Stimulated activated CD4-positive, alpha-beta T cell treated with anti-CD3 and anti-CD28 coated beads, Interleukin-1b, Interleukin-23, amount 100 ng/mL, for 24 hours (primary cell): ENCODE data around the gene RGL3.
A peak's percentile ranks its signal among the peaks of the same experiment; 100 is the strongest.
"Not testable (repeated sequence)": the region's sequence is repeated elsewhere in the genome, so short reads cannot be mapped to it uniquely, and the experiment has no call there.

Source experiments
- DNase-seq, 4 experiments: peaks; one replicate each; pipeline ENCODE4 v3.0.0-alpha.2; 2020; ENCODE audit warnings: low read depth in 4 of 4, low spot score in 1 of 4

The RGL3 gene

DNA sequence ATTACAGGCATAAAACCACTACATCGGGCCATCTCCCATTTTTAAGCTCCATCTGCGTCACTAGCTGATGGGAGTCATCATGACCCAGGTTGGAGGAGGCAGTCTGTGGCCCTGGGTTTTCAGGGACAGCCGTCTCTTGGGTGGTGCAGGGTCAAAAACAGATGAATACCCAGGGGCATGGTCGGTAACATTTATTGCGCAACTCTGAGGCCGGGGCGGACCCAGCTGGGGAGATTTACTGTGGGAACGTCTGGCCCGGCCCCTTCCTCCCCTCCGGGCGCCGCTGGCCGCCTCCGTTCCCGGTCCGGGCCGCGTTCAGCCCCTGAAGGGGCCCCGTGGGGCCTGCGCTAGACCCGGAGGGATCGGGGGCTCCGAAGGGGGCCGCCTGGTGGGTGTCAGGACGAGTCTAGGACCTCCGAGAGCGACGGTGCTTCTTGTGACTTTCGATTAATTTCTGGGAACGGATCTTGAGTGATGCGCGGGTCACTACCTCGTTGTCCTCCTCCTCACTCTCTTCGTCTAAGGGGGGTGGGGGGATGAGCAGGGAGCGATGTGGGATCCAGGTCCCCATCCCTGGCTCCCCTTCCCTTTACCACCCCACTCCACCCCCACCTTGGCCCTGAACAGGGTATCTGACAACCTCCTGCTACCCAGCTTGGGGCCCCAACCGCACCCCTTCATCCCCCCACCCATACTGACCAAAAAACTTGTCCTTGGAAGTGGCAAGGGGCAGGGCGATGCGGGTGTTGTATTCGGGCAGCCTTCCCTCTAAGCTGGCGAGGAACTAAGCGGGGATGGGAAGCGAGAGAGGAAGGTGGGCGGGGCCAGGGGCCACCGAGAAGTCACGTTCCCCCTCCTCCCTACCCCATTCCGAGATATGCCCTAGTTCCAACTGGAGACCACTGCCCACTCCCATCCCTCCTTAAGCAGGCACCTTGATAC lies 1.6 kb upstream of the RGL3 start:
- DNase-seq, result no peak

DNA sequence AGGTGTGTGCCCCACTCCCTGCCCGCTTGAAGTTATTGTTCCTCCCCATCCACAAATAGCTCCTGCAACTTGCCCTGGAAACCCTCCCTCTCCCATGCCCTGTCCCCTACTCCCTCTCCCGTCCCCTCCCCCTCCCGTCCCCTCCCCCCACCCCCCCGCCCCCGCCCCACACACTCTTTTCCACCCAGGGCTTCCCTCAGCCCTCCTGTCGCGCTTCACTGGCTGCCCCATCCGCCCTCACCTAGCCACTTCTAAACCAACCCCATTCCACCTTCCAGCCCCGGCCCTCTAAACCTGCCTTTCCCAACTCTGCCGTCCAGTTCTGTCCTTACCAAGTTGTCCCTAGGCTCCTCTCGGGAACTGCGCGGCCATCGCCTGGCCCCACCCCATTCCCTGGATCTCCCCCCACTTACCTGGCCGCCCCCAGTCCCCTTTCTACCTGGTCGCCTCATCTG lies 993 bp downstream of the RGL3 start:
- DNase-seq, result no peak

DNA sequence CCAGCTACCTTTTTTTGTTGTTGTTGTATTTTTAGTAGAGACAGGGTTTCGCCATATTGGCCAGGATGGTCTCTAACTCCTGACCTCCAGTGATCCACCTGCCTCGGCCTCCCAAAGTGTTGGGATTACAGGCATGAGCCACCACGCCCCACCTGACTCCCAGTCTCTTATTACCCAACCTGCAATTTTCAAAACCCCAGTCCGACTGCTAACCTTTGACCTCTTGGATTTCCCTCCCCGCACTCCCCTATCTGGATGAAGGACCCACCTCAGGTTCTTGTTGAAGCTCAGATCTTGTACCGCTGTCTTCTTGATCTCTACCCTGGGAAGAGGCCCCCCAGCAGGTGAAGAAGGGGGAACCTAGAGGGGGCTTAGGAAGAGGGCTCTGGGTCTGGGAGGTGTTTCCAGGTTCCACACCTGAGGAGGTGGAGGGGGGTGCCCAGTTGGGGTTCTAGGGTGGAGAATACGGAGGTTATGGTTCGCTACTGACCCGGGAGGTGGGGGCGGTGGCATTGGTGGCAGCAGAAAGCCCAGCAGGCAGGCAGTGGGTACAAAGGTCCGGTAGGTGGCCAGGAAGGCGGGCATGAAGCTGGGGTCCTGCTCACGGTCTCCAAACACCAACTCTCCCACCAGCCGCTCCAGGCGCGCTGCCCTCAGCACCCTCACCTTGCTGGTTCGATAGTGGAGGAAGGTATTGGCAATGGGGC lies 2.6 kb downstream of the RGL3 start:
- DNase-seq, result no peak

DNA sequence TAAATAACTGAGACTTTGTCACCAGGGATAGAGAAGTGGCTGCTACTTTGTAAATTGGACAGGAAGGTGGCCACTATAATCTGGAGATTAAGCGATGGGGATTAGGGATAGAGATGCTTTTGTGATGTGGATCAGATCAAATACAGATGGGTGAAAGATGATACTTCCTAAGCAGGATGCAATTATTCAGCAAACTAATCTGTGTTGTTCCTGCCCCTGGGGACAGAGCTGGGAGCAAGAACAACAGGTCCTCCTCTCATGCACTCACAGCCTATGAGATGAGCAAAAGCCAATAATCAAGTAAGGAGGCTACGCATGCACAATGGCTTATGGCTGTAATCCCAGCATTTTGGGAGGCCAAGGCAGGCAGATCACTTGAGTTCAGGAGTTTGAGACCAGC lies 4.6 kb downstream of the RGL3 start:
- no peak for DNase-seq

DNA sequence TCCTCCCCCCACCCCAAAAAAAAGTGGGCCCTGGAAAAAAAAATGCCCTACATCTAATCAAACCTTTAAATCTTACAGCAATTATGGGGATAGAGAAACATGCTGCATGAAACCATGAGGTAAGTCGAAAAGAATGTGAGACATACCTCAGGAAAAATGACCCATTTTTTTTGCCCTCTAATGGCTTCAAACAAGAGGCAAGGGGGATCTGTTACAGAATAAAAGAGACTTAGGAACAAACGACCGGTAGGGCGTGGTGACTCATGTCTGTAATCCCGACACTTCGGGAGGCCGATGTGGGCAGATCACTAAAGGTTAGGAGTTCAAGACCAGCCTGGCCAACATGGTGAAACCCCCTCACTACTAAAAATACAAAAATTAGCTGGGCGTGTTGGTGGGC lies 8.4 kb downstream of the RGL3 start:
- no peak for DNase-seq

DNA sequence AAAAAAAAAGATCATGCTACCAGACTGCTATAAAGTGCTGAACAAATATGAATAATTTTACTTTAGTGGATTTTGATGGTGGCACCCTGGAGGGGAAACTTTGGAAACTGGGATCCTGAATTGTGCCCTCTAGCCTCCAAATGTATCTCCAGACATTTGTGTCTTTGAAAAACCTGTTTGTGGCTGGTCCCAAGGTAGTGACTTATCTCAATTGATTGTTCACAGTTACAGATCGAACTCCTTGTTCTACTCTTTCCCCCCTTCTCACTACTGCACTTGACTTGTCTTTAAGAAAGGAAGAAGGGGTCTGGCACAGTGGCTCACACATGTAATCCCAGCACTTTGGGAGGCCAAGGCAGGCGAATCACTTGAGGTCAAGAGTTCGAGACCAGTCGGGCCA lies 10.5 kb downstream of the RGL3 start:
- no peak for DNase-seq

DNA sequence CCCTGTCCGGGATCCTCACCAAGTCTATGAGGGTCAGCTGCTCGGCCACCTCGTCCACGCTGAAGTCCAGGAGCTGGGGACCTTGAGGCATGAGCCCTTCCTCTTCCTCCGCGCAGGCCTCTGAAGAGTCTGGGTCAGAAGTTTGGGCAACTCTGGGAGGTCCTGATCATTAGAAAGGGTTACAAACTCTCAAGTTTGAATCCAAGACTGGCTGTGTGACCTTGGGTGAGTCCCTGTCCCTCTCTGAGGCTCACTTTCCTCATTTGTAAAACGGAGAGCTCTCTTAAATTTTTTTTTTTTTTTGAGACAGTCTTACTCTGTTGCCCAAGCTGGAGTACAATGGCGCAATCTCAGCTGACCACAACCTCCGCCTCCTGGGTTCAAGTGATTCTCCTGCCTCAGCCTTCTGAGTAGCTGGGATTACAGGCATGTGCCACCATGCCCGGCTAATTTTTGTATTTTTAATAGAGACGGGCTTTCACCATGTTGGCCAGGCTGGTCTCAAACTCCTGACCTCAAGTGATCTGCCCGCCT lies 12.3 kb downstream of the RGL3 start:
- not testable (repeated sequence) for DNase-seq

DNA sequence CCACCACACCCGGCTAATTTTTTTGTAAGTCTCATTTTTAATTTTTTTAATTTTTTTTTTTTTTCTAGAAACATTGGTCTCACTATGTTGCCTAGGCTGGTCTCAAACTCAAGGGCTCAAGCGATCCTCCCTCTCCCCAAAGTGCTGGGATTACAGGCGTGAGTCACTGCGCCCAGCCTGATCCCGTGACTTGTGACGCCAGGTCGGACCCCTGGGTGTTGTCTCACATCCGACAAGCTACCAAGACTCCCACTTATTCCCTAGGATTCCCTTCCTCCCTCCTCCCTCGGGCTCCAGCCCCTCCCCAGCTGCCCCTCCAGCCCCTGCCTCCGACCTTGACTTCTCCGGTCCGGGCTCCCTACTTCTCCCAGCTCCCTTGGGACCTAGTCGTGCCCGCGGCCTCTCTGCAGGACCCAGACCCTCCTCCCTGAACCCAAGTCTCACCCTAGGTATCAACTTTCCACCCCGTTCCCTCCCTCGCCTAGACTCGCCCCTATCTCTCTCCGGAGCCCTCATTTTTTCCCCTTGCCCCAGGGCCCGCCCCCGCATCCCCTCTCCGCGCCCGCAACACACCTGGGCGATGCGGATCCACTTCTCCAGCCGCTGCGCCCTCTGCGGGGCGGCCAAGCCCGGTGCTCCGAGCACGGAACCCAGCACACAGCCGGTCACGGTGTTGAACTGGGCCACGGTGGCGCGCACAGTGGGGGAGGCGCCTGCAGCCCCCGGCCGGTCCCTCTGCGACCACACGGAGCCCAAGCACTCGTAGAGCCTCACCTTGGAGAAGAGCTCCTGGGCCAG lies 13.1 kb downstream of the RGL3 start:
- DNase-seq, result peak in 1 of 4 experiments; percentile 43

DNA sequence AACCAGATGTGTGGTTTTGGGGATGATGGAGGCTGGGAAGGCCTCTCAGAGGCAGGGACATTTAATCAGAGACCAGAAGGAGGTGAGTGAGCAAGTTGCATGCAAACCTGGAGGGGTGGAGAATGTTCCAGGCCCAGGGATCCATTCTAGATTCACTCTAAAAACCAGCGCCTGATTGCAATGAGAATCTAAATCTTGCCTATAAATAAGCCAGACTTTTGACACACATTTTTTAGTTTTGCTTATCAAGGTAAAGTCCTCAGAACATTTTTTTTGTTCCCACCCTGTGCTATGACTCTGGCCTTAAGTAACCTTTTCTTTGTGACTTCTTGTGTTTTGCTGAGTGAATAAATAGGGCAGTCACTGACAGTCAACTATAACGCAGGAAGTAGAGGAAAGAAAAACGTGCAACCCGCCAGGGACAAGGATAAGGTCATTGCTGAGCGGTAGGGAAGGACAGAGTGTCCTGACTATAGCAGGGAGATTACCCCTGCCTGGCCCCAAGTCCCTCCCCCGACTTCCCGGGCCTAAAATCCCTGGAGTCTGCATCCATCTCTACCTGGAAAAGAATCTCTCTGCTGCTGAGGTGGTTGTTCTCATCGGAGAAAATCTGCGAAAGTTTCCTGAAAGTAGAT lies 14.4 kb downstream of the RGL3 start:
- no peak for DNase-seq

DNA sequence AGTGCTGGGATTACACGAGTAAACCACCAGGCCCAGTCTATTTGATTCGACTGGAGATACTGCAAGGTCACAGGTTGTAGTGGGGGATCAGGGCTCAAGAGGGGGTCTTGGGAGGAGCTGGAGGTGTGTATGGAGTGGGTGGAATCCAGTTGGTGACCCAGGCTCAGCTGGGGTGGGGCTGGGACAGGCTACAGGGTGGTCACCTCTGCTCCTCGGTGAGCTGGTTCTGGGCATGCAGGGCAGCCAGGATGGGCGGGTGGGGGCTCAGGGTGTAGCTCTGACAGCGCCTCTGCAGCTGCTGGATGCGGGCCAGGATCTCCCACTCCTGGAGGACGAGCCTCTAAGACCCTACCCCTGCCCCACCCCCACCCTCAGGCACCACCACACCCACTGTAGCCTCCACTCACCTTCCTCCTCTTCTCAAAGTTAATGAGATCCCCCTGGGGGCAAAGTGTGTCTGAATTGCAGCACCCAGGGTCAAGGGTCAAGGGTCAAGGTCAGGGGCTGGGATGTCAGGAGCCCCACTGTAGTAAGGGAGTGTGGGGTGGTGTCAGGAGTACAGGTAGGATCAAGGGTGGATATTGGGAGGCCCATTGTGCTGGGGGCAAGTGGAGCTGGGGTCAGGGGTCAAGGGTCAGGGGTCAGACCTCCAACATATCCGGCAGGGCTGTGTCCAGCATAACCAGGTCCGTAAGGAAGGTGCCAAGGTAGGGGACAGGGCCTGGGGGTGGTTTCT lies 17.1 kb downstream of the RGL3 start:
- DNase-seq, result no peak

DNA sequence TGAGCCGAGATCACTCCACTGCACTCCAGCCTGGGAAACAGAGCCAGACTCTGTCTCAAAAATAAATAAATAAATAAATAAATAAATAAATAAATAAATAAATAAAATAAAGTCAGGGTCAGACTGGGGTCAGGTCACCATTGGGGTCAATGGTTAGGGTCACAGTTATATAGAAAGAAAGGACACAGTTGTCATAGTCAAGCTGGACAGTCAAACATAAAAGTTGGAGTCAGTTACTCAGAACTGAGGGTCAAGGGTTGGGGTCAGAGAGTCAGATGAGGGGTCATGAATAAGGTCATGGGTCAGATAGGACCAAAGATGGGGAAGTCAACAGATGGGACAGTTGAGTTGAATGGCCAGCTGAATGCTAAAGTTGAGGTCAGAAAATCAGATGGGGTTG lies 18.3 kb downstream of the RGL3 start:
- DNase-seq, result no peak

DNA sequence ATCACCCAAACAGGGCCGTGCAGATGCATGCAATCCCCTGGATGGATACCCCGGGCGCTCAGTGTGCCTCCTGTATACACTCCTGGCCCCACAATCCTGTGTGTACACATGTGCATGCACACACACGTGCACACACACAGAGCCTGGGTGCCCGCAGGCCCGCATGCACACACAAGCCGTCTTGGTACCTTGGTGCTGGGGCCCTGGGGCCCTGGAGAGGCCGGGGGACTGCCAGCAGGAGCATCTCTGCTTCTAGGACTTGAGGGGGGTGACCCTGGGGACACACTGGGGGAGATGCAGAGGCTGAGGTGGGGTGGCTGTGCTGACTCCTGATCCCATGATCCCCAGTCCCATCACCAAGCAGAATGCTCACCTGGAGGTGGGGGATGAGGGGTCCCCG lies 19.4 kb downstream of the RGL3 start:
- no peak for DNase-seq

DNA sequence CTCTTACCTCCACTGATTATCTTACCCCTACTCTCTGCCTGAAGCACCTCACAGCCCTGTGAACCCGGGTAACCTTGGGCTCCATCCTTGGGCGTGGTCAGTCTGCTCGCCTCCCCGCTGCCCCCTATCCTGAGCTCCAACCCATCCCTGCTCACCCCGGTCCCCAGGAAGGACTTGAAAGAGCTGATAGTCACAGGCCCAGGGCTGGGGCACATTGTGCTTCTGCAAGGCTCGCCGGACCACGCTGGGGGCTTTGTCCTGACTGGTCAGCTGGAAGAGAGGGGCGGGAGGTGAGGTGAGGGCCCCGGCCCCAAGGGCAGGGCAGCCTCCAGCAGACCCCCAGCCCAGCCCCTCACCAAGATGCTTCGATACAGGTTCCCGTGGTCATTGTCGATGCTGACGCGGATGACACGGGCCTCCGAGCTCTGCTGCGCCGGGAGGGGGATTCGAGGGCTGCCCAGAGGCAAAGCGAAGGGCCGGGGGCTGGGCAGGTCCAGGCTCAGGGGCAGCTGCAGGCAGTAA lies 22.0 kb downstream of the RGL3 start:
- DNase-seq, result no peak

DNA sequence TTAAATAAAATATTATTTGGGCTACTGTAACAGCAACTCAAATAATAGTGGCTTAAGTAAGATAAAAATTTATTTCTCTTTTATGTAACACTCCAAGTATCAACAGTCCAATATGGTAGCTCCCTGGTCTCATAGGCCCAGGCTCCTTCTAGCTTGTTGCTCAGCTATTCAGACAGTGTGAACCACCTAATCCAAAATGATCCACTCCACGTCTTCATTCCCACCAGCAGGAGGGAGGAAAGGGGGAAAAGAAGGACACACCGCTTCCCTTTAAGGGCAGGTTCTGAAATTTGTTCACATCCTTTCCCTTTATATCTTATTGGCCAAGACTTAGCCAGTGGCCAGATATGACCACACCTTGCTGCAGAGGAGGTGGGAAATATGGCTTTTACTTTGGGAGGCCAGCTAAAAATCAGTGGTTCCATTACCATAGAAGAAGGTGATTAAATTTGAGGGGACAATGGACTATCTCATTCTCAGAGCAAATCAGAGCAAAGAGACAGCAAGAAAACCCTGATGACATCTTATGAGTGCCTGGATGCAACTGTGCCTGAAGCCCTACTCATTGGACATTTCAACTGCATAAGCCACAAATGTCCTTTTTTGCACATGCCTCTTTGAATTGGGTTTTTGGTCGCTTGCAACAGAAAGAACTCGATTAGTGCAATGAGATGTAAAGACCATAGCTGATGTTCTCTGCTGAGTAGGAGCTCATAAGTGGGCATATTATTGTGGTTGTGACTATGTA lies 28.0 kb downstream of the RGL3 start:
- no peak for DNase-seq

DNA sequence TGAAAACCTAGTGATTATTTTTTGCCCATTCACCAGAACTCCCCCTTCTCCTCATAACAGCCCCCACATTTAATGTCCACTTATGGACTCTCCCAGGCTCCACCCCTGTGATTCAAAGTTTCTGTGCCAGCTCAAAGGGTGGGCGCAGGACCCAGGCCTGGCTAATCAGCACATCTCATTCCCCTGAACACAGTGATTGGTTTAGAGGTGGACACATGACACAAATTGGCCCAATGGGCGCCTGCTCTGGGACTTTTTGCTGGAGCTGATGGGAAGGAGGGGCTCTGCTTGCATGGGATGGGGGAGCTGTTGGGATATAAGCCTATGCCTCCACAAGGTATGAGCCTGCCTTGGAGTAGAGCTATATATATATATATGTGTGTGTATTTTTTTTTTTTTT lies 28.8 kb downstream of the RGL3 start:
- DNase-seq, result no peak

DNA sequence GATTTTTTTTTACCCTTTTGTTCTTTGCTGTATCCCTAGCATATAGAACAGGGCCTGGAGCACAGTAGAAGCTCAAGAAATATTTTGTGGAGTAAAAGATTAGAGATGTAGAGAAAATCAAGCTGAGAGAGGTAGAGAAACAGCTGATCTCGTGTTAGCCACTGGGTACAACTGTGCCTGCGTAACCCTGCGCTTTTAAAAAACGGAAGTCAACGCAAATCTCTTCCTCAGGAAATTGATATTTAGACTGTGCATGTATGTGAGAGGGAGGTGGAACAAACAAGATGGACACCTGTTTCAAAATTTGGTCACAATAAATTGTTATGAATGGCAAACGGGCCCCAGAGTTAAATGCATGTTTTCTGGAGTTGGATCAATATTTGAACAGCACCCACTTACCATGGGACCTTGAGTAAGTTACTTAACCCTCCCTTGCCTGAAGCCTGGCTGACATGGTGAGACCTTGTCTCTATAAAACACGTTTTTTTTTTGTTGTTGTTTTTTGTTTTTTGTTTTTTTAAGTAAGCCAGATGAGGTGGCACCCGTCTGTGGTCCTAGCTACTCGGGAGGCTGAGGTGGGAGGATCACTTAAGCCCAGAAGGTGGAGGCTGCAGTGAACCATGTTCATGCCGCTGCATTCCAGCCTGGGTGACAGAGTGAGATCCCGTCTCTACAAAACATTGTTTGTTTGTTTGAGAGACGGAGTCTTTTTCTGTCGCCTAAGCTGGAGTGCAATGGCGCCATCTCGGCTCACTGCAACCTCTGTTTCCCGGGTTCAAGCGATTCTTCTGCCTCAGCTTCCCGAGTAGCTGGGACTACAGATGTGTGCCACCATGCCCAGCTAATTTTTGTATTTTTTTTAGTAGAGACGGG lies 31.7 kb downstream of the RGL3 start:
- no peak for DNase-seq

DNA sequence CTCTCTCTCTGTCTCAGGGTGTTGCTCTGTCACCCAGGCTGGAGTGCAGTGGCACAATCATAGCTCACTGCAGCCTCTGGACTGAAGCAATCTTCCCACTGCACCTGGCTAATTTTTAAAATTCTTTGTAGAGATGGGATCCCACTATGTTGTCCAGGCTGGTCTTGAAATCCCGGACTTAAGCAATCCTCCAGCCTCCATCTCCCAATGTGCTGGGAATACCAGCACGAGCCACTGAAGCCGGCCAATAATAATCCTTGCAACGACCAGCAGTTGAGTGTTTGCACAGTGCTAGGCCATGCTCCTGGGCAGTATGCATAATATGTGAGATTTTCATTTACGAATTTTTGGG lies 34.4 kb downstream of the RGL3 start:
- no peak for DNase-seq

DNA sequence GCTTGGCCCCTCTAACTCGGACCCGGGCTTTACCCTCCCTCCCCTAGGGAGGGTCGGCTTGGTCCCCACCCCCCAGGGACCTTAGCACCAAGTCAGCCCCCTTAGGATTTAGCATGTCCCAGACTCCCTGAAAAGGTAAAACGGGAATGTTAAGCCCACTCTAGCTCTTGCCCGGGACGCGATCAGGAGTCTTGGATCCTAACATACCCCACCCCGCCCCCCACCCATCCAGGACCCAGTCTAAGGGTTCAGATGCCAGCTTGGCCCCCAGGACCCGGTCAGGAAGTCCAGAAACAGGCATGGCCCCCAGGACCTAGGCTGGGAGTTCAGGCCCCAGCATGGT lies 35.4 kb downstream of the RGL3 start:
- no peak for DNase-seq
